H1 (cell line): ENCODE results near the gene KCNK15.

Experiments used
- CHD2 ChIP-seq: IDR thresholded peaks from 2 replicates; pipeline ENCODE4 v1.6.1; 2012; ENCODE audit warnings: low read length, improper control_type of control experiment
- CTCF ChIP-seq, 3 experiments: IDR thresholded peaks; 1 replicate in 2 of 3; 2 replicates in 1 of 3; pipeline versions ENCODE4 v1.5.1 to v1.6.1; 2011; ENCODE audit warnings: low read length in 3 of 3, mild to moderate bottlenecking in 3 of 3, inconsistent platforms in 2 of 3, low read depth in 1 of 3, moderate library complexity in 1 of 3; ENCODE audit not compliant: insufficient read depth in 1 of 3; ENCODE audit errors: control extremely low read depth in 1 of 3
- EGR1 ChIP-seq: IDR thresholded peaks from 2 replicates; pipeline ENCODE4 v1.6.1; 2011; ENCODE audit warnings: low read depth, low read length, borderline replicate concordance
- GABPA ChIP-seq: IDR thresholded peaks from 2 replicates; pipeline ENCODE4 v1.6.1; 2011; ENCODE audit warnings: mild to moderate bottlenecking, low read length, moderate library complexity, borderline replicate concordance; ENCODE audit not compliant: insufficient read depth
- HDAC2 ChIP-seq, 2 experiments: fragments of 300-600 bp in 1 of 2; sonication (generic) in 1 of 2; IDR thresholded peaks; 2 replicates each; pipeline ENCODE4 v1.6.1; 2011 to 2012; ENCODE audit warnings: low read depth in 2 of 2, low read length in 2 of 2, mild to moderate bottlenecking in 2 of 2, moderate library complexity in 2 of 2, borderline replicate concordance in 1 of 2, inconsistent platforms in 1 of 2
- MAFK ChIP-seq: IDR thresholded peaks from 2 replicates; pipeline ENCODE4 v1.6.1; 2012; ENCODE audit warnings: low read depth, mild to moderate bottlenecking, improper control_type of control experiment, low read length

DNA sequence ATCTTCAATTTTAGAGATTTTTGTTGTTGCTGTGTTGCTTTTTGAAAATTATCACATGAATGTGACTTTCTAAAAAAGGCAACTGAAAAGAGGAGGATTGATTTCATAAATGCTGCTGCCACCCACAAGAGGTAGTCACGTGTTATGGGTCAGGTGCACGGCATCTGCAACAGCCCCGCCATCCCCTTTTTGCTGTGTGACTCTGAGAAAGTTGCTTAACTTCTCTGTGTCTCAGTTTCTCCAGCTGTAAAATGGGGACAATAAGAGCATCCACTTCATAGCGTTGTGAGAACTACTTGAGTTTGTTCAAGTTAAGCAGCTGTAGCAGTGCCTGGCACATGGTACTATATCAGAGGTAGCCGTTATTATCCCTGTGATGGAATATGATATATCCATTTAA lies 19.8 kb upstream of the KCNK15 start:
- TF ChIP-seq CTCF (IDR thresholded peaks at IDR 0.05; ENCODE audit: control extremely low read depth in 1 of 3, insufficient read depth in 1 of 3, low read depth in 1 of 3, low read length in 3 of 3) = no peak
- peak in 1 of 2 experiments; percentile 72; a peak in 1 of 4 replicates for TF ChIP-seq HDAC2 (IDR thresholded peaks at IDR 0.05; ENCODE audit: borderline replicate concordance in 1 of 2, low read depth in 2 of 2, low read length in 2 of 2)
- TF ChIP-seq MAFK = no peak
- no peak for TF ChIP-seq GABPA
- TF ChIP-seq CHD2 = no peak
- TF ChIP-seq EGR1 = no peak
